Measurements from ENCODE around the gene SEMA3C.

DNA sequence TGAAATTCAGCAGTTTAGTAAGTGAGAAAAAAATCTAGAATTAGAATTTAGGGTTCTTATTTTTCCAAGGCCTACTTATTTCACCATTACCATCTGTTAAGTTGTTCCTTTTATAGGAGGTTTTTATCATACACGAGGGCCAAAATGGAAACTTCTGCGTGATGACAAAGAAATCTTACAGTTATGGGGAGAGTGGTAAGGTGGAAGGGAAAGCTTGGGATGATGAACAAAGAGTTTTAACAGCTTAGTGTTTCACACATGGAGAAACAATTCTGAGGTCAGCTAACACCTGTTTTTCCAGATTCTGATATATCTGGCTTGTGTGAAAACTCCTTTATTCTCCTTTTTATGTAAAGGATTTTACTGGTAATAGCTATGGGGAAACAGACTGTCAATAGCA lies 49.8 kb upstream of the SEMA3C start:
- TF ChIP-seq POLR2A (IDR thresholded peaks at IDR 0.05; ENCODE audit: low read depth, low read length) (no peak), POLR2AphosphoS5 (IDR thresholded peaks at IDR 0.05; ENCODE audit: low read depth, low read length) (no peak), POU2F2 (IDR thresholded peaks at IDR 0.05; ENCODE audit: low read depth, low read length) (no peak), TAF1 (IDR thresholded peaks at IDR 0.05; ENCODE audit: low read depth, low read length) (no peak), PAX5 (IDR thresholded peaks at IDR 0.05; ENCODE audit: insufficient read depth, low read length, severe bottlenecking) (no peak), SPI1 (IDR thresholded peaks at IDR 0.05; ENCODE audit: low read depth, low read length) (no peak)
